ENCODE data around the gene FAAP100. TPM values are rescaled to one million over a fixed set of nuclear protein-coding genes. Genes with fewer than 3 reads are reported as not detected.

Gene FAAP100
- polyA plus RNA-seq, 1 of the 3 experiments (the other 2 are of a cell fraction): 18.9 TPM

DNA sequence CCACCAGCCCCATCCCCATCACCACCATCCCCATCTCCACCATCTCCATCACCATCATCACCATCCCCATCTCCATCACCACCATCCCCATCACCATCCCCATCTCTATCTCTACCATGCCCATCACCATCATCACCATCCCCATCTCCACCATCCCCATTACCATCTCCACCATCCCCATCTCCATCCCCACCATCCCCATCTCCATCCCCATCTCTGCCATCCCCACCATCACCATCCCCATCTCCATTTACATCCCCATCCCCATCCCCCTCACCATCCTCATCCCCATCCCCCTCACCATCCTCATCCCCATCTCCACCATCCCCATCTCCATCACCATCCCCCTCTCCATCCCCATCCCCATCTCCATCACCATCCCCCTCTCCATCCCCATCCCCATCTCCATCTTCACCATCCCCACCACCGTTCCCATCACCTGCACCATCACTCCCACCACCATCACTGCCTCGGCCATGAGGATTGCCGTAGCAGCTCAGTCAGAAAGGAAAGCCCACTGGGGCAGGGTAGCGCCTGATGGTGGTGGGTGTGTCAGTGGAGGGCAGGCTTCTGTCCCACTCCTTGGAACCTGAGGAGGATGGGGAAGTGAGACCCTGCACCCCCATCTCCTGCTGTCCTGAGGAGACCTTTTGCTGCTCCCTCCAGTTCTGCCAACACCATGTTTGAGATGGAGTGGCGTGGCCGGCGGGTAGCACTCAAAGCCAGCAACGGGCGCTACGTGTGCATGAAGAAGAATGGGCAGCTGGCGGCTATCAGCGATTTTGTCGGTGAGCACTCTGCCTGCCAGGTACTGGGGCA lies 16.5 kb downstream of the FAAP100 start:
- Histone ChIP-seq H4K20me1 (ENCODE audit: insufficient read depth) (peaks cover 9% of the 10 kb centered on the region; the same call in 1 of the 2 replicates), H3K4me2 (no peak overlapping the region), H3K9ac (no peak overlapping the region), H3F3A (replicated peaks; ENCODE audit: insufficient read depth) (peaks cover 12% of the 10 kb centered on the region), H3K9me2 (no peaks in the 10 kb centered on the region), H3K36me3 (replicated peaks in 1 of 2; ENCODE audit: control insufficient read depth in 1 of 2, insufficient read depth in 2 of 2, low read length in 1 of 2) (peaks cover 0 to 15% of the 10 kb centered on the region in 2 experiments), H3K4me3 (ENCODE audit: low read depth in 2 of 2, low read length in 1 of 2) (no peak overlapping the region), H3K79me2 (ENCODE audit: insufficient read depth) (no peaks in the 10 kb centered on the region), H3K9me3 (no peaks in the 10 kb centered on the region), H2AFZ (ENCODE audit: low read depth) (no peak overlapping the region), H3K27me3 (ENCODE audit: insufficient read depth) (no peaks in the 10 kb centered on the region), H3K27ac (ENCODE audit: low read depth in 2 of 2, low read length in 1 of 2) (no peak overlapping the region), H3K4me1 (ENCODE audit: control insufficient read depth in 1 of 2, insufficient read depth in 2 of 2, low read depth in 1 of 2, low read length in 1 of 2) (peaks cover 0 to 35% of the 10 kb centered on the region in 2 experiments; a peak in 1 of 4 replicates)
- WGBS (ENCODE audit: low lambda C conversion rate): 80% methylated on average over 13 of the region's 13 CpGs
- POLR2A ChIA-PET: no interaction called here
- CTCF ChIA-PET: interaction anchor here (0.7 to 4.2 kb wide), 11 partner anchors 10 to 393 kb away, joined by 3 to 39 read pairs (median 4); partner anchors contain the start of genes ACTG1 and FAAP100
- TF ChIP-seq MXI1 (IDR thresholded peaks at IDR 0.05; ENCODE audit: low read depth, low read length) (no peak), FOSL2 (IDR thresholded peaks at IDR 0.05; ENCODE audit: borderline replicate concordance, low read depth) (no peak), USF2 (IDR thresholded peaks at IDR 0.05; ENCODE audit: borderline replicate concordance, low read depth, low read length) (no peak), JUND (IDR thresholded peaks at IDR 0.05) (no peak), FOXJ3 (CRISPR knock-in tag; IDR thresholded peaks at IDR 0.05) (no peak), FOXM1 (IDR thresholded peaks at IDR 0.05; ENCODE audit: low read depth) (no peak), NFIC (IDR thresholded peaks at IDR 0.05; ENCODE audit: borderline replicate concordance) (no peak), CHD2 (IDR thresholded peaks at IDR 0.05; ENCODE audit: low read length, partially characterized antibody) (no peak), REST (IDR thresholded peaks at IDR 0.05; ENCODE audit: low read depth, low read length) (no peak), YY1 (IDR thresholded peaks at IDR 0.05; ENCODE audit: low read depth) (no peak), EZH2phosphoT487 (IDR thresholded peaks at IDR 0.05; ENCODE audit: borderline replicate concordance, low read depth) (no peak)
- TF ChIP-seq, protein P1, sequence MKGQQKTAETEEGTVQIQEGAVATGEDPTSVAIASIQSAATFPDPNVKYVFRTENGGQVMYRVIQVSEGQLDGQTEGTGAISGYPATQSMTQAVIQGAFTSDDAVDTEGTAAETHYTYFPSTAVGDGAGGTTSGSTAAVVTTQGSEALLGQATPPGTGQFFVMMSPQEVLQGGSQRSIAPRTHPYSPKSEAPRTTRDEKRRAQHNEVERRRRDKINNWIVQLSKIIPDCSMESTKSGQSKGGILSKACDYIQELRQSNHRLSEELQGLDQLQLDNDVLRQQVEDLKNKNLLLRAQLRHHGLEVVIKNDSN (IDR thresholded peaks at IDR 0.05; ENCODE audit: borderline replicate concordance, low read depth): no peak
- TF ChIP-seq, protein P2, sequence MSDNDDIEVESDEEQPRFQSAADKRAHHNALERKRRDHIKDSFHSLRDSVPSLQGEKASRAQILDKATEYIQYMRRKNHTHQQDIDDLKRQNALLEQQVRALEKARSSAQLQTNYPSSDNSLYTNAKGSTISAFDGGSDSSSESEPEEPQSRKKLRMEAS (IDR thresholded peaks at IDR 0.05; ENCODE audit: low read depth): no peak
- no peak for DNase-seq
